Measurements from ENCODE around the gene RHBDL1.
A peak's percentile ranks its signal among the peaks of the same experiment; 100 is the strongest.
"Not testable (repeated sequence)": the region's sequence is repeated elsewhere in the genome, so short reads cannot be mapped to it uniquely, and the experiment has no call there.

Gene RHBDL1

GRCh38 chr16:689175-689897 is 13.9 kb downstream of the RHBDL1 start:
- no peak for DNase-seq

GRCh38 chr16:691242-691641 is 15.8 kb downstream of the RHBDL1 start:
- not testable (repeated sequence) for DNase-seq

GRCh38 chr16:692356-693108 is 17.1 kb downstream of the RHBDL1 start:
- DNase-seq = no peak

- DNase-seq = no peak
Observed at GRCh38 chr16:693364-693763, 17.9 kb downstream of the RHBDL1 start.

GRCh38 chr16:693766-694165 is 18.3 kb downstream of the RHBDL1 start:
- DNase-seq = no peak

- no peak for DNase-seq
Observed at GRCh38 chr16:694187-694862, 18.9 kb downstream of the RHBDL1 start.

- no peak for DNase-seq
Observed at GRCh38 chr16:694863-695354, 19.4 kb downstream of the RHBDL1 start.

GRCh38 chr16:695355-696089 is 20.1 kb downstream of the RHBDL1 start:
- no peak for DNase-seq

GRCh38 chr16:698911-699671 is 23.6 kb downstream of the RHBDL1 start:
- no peak for DNase-seq

- DNase-seq = peak; percentile 42
Observed at GRCh38 chr16:700684-701584, 25.5 kb downstream of the RHBDL1 start.

- DNase-seq = no peak
Observed at GRCh38 chr16:702341-702740, 26.9 kb downstream of the RHBDL1 start.

- no peak for DNase-seq
Observed at GRCh38 chr16:703406-703805, 27.9 kb downstream of the RHBDL1 start.

- no peak for DNase-seq
Observed at GRCh38 chr16:704047-704446, 28.6 kb downstream of the RHBDL1 start.

GRCh38 chr16:704552-705380 is 29.3 kb downstream of the RHBDL1 start:
- DNase-seq = no peak

GRCh38 chr16:705431-706188 is 30.1 kb downstream of the RHBDL1 start, which contains the start of gene FBXL16:
TSS of gene FBXL16 (minus strand) at chr16:705801. CDS start at chr16:697405, 8,396 bp downstream.
- DNase-seq = no peak

GRCh38 chr16:706189-707061 is 31.0 kb downstream of the RHBDL1 start:
- DNase-seq = no peak

- no peak for DNase-seq
Observed at GRCh38 chr16:707062-707538, 31.6 kb downstream of the RHBDL1 start.

GRCh38 chr16:708019-708418 is 32.5 kb downstream of the RHBDL1 start:
- no peak for DNase-seq

All from OCI-M1 (cell line).